RCC 7860 (cell line): ENCODE data around the gene CKB.
A peak's percentile ranks its signal among the peaks of the same experiment; 100 is the strongest.

Experiments
- DNase-seq: peaks from one replicate; pipeline ENCODE4 v3.0.0-alpha.2; 2015; ENCODE audit warnings: low spot score
- FAIRE-seq: peaks from 2 replicates; lab custom pipeline; 2012; peaks lifted over from hg19 to GRCh38; lab: Jason Lieb, UNC

Gene CKB

DNA sequence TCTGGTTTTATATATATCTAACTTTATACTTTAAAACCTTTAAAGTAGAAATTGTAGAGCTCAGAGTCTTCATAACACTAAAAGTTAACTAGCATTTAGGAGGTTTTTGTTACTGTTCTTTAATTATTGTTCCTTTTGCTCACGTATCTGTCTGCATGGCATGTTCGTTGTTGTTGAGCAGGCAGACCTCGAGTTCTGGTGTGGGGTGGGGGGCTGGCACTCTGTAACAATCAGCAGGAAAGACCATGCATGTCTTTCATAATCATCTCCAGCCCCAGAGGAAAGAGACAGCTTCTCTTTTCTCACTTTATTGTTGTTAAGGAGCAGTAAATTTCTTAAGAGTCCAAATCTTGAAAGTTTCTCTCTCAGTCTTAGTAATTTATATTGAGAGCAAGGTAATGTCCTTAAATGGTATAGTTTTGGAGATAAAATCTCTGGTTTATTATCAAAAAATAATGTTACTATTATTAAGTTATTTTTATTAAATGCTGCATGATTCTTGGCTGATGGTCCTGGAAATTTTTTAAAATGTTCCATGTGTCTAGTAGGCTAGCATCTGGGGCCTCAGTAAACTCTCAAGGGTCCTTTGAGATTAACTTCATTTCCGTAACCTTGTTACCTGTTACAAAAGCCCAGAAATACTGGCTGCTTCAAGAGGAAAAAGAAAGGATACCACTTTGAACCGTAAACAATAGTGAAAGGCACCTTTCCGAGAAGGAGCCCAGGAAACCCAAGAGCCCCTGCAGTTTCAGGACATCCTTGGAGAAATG lies 30.3 kb downstream of the CKB start:
- FAIRE-seq: no peak
- no peak for DNase-seq

DNA sequence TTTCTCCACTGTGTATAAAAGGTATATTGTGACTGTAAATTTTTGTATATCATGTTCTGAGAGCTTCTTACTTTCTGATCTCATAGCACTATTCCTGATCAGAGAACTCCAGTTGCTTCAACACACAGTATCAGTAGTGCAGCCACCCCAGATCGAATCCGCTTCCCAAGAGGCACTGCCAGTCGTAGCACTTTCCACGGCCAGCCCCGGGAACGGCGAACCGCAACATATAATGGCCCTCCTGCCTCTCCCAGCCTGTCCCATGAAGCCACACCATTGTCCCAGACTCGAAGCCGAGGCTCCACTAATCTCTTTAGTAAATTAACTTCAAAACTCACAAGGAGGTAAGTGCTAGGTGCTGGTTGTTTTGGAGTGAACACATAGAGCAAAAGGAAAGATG lies 30.9 kb downstream of the CKB start:
- no peak for FAIRE-seq
- DNase-seq: no peak

DNA sequence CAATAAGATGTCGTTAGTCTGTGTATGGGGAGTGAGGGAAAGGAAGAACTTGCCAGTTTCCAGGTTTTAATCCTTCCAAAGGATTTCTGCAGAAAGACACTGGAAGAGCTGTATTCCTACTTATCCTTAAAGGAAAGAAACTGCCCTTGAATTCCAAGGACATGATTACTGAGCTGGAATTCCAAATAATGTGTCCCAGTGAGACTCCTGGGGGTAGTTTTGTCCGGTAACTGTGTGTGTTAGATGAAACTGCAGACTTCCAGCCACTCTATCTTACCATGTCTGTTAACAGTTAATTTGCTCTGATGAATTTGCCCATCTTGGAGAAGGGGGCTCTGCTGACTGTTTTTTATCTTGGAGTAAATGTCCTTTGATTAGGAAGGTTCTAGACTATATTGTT lies 33.0 kb downstream of the CKB start:
- FAIRE-seq (no peak), DNase-seq (no peak)

DNA sequence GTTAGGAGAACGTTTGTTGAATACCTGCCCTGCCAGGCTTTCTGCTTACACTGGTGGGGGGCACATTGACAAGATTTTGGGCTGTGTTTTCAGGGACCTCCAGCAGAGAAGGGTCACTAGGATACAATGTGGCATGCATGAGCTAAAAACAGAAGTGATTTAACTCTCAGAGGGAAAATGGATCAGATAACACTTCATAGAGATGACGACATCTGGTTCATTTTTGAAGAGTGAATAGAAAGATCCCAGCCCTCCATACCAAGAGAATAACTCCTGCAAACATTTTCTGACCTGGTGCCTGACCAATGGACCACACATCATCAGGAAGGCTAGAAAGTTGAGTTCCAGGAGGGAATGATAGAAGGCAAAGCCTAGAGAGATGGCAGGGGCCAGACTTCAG lies 33.7 kb downstream of the CKB start:
- FAIRE-seq (no peak), DNase-seq (no peak)

DNA sequence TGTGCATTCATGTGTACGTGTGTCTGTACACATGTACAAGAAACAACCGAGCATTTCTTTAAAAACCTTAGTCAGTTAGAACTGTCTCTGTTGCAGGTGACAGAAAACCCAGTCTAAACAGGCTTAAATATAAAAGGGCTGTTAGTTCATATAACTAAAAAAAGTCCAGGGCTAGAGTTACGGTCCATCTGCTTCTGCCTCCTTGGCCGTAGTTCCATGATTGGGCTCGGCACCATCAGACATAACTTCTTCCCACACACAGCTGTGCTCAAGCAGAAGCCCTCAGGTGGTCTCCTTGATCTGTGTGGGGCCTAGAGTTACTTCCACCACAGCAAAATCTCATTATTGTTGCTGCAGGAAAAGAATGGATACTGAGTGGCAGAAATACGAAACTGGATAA lies 34.6 kb downstream of the CKB start:
- DNase-seq (no peak), FAIRE-seq (no peak)

DNA sequence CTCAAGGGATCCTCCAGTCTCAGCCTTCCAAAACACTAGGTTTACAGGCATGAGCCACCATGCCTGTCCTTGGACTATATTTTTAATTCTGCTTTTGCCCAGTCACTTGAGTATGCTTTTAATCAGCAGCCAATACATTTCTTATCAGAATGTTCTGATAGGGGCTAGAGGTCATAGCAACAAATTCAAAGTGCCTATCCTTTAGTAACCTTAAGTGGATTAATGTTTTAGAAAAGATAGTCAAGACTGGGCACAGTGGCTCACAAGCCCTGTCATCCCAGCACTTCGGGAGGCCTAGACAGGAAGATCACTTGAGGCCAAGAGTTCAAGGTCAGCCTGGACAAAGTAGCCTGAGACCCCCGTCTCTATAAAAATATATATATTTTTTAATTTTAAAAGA lies 37.1 kb downstream of the CKB start:
- DNase-seq: no peak
- no peak for FAIRE-seq

DNA sequence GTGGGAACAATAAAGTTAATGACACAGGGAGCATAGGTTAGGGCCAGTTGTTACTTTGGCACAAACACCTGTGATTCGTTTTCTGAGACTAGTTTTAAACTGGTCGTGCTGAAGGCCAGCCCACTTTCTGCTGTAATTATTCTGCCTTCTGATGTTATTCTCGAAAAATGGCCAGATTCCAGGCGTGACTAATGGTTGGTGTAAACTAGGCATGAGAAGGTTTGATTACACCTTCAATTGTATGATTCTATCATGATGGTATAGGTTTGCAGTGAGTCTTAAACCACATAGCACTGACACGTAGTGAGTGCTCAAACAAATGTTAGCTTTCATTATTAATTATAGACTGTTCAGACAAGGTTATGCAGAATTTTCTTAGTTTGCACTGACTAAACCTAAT lies 39.0 kb downstream of the CKB start:
- no peak for FAIRE-seq
- peak; percentile 18 for DNase-seq

DNA sequence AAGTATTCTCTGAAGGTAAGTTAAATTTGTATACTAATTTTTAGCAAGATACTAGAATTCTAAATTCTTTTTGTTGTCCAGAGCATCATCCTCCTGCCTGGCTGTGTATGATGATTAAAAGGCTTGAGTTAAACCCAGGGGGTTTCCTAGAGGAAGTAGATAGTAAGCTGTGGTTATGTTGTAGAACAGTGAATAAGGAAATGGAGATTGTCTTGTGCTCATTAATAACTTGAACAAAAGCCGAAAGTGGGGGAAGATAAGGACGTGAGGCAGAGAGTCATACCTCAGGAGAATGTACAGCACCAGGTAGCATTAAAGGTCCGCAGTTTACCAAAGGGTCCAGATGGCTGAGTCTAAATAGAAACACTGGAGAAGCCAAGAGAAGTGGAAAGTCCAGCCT lies 42.0 kb downstream of the CKB start:
- no peak for FAIRE-seq
- no peak for DNase-seq

DNA sequence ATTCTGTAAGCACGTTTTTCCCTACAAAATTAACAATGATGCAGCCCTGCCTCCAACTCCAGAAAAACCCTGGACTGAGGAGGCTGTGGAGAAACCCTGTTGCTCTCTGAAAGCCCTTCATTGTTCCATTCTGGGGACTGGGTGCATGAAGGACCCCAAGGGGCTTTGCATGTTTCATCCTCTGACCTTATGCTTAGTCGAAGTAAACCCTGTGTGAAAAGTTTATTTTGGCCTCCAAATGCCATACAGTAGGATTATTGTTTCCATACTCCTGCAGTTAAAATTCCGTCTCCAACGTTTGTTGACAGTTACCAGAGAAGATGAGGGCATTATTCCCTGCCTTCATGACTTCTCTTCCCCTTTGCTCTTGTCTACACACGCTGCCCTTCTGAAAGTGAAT lies 46.0 kb downstream of the CKB start:
- FAIRE-seq (no peak), DNase-seq (no peak)

DNA sequence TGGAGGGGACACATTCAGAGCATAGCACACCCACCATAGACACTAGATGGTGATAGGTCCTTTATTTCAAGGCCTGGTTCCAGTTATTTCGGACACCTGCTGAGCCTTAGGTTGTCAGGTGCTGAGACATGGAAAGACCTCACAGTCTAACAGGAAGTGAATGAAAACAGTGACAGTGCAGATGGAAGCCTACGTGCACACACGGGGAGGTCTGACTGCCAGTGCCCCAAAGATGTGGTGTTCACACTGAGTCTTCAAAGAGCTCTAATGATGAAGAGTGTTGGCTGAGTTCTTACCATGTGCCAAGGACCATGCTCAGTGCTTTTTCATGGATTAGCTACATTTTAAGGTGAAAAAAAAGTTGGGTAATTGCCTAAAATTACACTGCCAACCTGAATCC lies 46.6 kb downstream of the CKB start:
- DNase-seq (no peak), FAIRE-seq (no peak)

DNA sequence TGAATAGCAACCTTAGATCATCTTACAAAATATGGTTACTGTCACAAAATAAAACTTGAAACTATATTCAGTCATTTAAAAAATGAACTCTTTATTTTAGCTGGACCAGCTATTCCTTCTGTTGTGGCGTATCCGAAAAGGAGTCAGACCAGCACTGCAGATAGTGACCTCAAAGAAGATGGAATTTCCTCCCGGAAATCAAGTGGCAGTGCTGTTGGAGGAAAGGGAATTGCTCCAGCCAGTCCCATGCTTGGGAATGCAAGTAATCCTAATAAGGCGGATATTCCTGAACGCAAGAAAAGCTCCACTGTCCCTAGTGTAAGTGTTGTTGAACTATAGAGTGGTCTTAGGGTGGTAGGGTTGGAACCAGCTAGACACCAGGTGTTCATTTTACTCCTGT lies 47.7 kb downstream of the CKB start:
- DNase-seq (no peak), FAIRE-seq (no peak)

DNA sequence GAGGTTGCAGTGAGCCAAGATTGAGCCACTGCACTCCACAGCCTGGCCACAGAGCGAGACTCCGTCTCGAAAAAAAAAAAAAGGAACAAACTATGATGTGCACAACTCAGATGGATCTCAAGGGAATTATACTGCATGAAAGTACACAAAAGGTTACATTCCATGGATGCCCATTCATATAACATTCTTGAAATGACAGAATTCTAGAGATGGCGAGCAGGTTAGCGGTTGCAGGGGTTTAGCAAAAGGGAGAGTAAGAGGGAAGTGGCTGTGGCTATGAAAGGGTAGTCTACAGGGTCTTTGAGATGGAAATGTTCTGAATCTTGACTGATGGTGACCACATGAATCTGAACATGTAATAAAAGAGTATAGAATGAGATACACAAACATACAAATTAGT lies 49.7 kb downstream of the CKB start:
- FAIRE-seq: no peak
- no peak for DNase-seq
